GM23338 (cell line): ENCODE results near the gene HDAC5. TPM values are rescaled to one million over a fixed set of nuclear protein-coding genes. Genes with fewer than 3 reads are reported as not detected.

Experiments used
- ATAC-seq: fragments of 200-7000 bp; cut with Tn5 transposase; 3 replicates; pipeline ENCODE4 v1.9.1; 2020
- DNase-seq: peaks from one replicate; pipeline ENCODE4 v3.0.0-alpha.2; 2015; ENCODE audit warnings: low spot score
- H2AFZ ChIP-seq: fragments of 200-600 bp; sonication (generic); 2 replicates; pipeline ENCODE4 v1.8.0; 2016; ENCODE audit warnings: antibody characterized with exemption, mild to moderate bottlenecking, moderate library complexity
- H3F3A ChIP-seq: fragments of 200-600 bp; sonication (generic); replicated peaks from 2 replicates; pipeline ENCODE4 v1.8.0; 2017; ENCODE audit warnings: antibody characterized with exemption, mixed run types, low read depth
- H3K27ac ChIP-seq: fragments of 200-600 bp; sonication (generic); 2 replicates; pipeline ENCODE4 v1.6.1; 2016; ENCODE audit warnings: low read depth
- H3K27me3 ChIP-seq: fragments of 200-600 bp; sonication (generic); 2 replicates; pipeline ENCODE4 v1.8.0; 2016; ENCODE audit warnings: mild to moderate bottlenecking, mixed run types, moderate library complexity; ENCODE audit not compliant: insufficient read depth
- H3K36me3 ChIP-seq: fragments of 200-600 bp; sonication (generic); 2 replicates; pipeline ENCODE4 v1.8.0; 2016; ENCODE audit warnings: mild to moderate bottlenecking; ENCODE audit not compliant: insufficient read depth
- H3K4me1 ChIP-seq: fragments of 200-600 bp; sonication (generic); 2 replicates; pipeline ENCODE4 v1.8.0; 2016; ENCODE audit warnings: mild to moderate bottlenecking, moderate library complexity; ENCODE audit not compliant: insufficient read depth
- H3K4me2 ChIP-seq: fragments of 200-600 bp; sonication (generic); 2 replicates; pipeline ENCODE4 v1.7.1; 2017; ENCODE audit warnings: mixed run types
- H3K4me3 ChIP-seq: fragments of 200-600 bp; sonication (generic); 2 replicates; pipeline ENCODE4 v1.6.1; 2016; ENCODE audit warnings: mixed run types
- H3K79me2 ChIP-seq: fragments of 200-600 bp; sonication (generic); replicated peaks from 2 replicates; pipeline ENCODE4 v1.8.0; 2017; ENCODE audit warnings: mild to moderate bottlenecking; ENCODE audit not compliant: insufficient read depth
- H3K9me2 ChIP-seq: fragments of 200-600 bp; sonication (generic); 2 replicates; pipeline ENCODE4 v1.8.0; 2017; ENCODE audit not compliant: insufficient read depth
- H4K20me1 ChIP-seq: fragments of 200-600 bp; sonication (generic); replicated peaks from 2 replicates; pipeline ENCODE4 v1.8.0; 2017; ENCODE audit warnings: mild to moderate bottlenecking; ENCODE audit not compliant: insufficient read depth
- H3K27ac Mint-ChIP-seq: 2 replicates; pipeline ENCODE4 v1.8.0; 2020; ENCODE audit warnings: inconsistent platforms, mild to moderate bottlenecking, moderate library complexity, mixed read lengths
- H3K27me3 Mint-ChIP-seq: 3 replicates; pipeline ENCODE4 v1.8.0; 2022; ENCODE audit warnings: low read depth, mild to moderate bottlenecking, moderate library complexity, mixed read lengths, inconsistent platforms; ENCODE audit not compliant: insufficient read depth, poor library complexity
- H3K36me3 Mint-ChIP-seq: 3 replicates; pipeline ENCODE4 v1.8.0; 2021; ENCODE audit warnings: low read depth, mild to moderate bottlenecking, inconsistent platforms, moderate library complexity, mixed read lengths
- H3K4me1 Mint-ChIP-seq: 3 replicates; pipeline ENCODE4 v1.8.0; 2020; ENCODE audit warnings: mild to moderate bottlenecking, inconsistent platforms, mixed read lengths
- H3K4me3 Mint-ChIP-seq: 3 replicates; pipeline ENCODE4 v1.8.0; 2021; ENCODE audit warnings: moderate library complexity, mild to moderate bottlenecking, inconsistent platforms, mixed read lengths
- H3K9me3 Mint-ChIP-seq: 3 replicates; pipeline ENCODE4 v1.8.0; 2020; ENCODE audit warnings: moderate library complexity, mild to moderate bottlenecking, inconsistent platforms, mixed read lengths
- CREB1 ChIP-seq: fragments of 250-450 bp; sonication (Bioruptor Pico); IDR thresholded peaks from 2 replicates; pipeline ENCODE4 v1.5.0; 2020; ENCODE audit warnings: low read depth, mild to moderate bottlenecking, moderate library complexity
- CTCF ChIP-seq, 2 experiments: fragments of 200-600 bp in 1 of 2; sonication (generic) in 1 of 2; conservative IDR thresholded peaks; 2 replicates each; pipeline versions ENCODE4 v1.5.1 to v1.6.1; 2016 to 2017; ENCODE audit warnings: antibody characterized with exemption in 2 of 2, low read depth in 2 of 2, mild to moderate bottlenecking in 2 of 2, moderate library complexity in 1 of 2
- EZH2 ChIP-seq: fragments of 200-600 bp; sonication (generic); IDR thresholded peaks from one replicate; pipeline ENCODE4 v1.8.0; 2017; ENCODE audit warnings: antibody characterized with exemption, mild to moderate bottlenecking, low read depth; ENCODE audit not compliant: unreplicated experiment
- JUNB ChIP-seq: IDR thresholded peaks from one replicate; pipeline ENCODE4 v1.6.1; 2016; ENCODE audit warnings: antibody characterized with exemption; ENCODE audit not compliant: unreplicated experiment
- NANOG ChIP-seq: IDR thresholded peaks from 2 replicates; pipeline ENCODE4 v1.6.1; 2016; ENCODE audit warnings: antibody characterized with exemption, borderline replicate concordance
- POLR2AphosphoS5 ChIP-seq: IDR thresholded peaks from 2 replicates; pipeline ENCODE4 v1.6.1; 2016; ENCODE audit warnings: antibody characterized with exemption, low read depth
- STAT1 ChIP-seq: IDR thresholded peaks from one replicate; pipeline ENCODE4 v1.6.1; 2016; ENCODE audit warnings: antibody characterized with exemption; ENCODE audit not compliant: unreplicated experiment
- ZNF114 ChIP-seq: fragments of 250-450 bp; sonication (Bioruptor Pico); IDR thresholded peaks from 2 replicates; pipeline ENCODE4 v1.5.0; 2020; ENCODE audit warnings: mild to moderate bottlenecking, moderate library complexity
- ZNF331 ChIP-seq: fragments of 250-450 bp; sonication (Bioruptor Pico); IDR thresholded peaks from 2 replicates; pipeline ENCODE4 v1.5.0; 2020; ENCODE audit warnings: low read depth, mild to moderate bottlenecking, moderate library complexity
- polyA plus RNA-seq: library from polyadenylated mRNA; unstranded; fragments of >200 nt; fragmentation: Nextera tagmentation; extraction: Ambion mirVana; gene quantifications from 2 replicates; pipeline ENCODE4 v1.2.1, GENCODE V29; 2016
- total RNA-seq: library from RNA; depleted of rRNA; stranded (reverse); fragments of >200 nt; shearing (Covaris generic); gene quantifications from 2 replicates; pipeline ENCODE4 v1.2.3, GENCODE V29; 2014
- TF ChIP-seq, protein P1 (sequence below): IDR thresholded peaks from one replicate; pipeline ENCODE4 v1.6.1; 2018; ENCODE audit warnings: antibody characterized with exemption; ENCODE audit not compliant: unreplicated experiment
- TF ChIP-seq, protein P2 (sequence below): IDR thresholded peaks from 2 replicates; pipeline ENCODE4 v1.6.1; 2016; ENCODE audit warnings: antibody characterized with exemption

HDAC5 gene
- total and polyA plus RNA-seq, 2 experiments from 2014 or later: 16.9 to 71.1 TPM

GRCh38 chr17:44076716-44077594 lies 46.5 kb downstream of the HDAC5 start:
- Histone ChIP-seq H3K36me3 (peaks cover 9% of the 10 kb centered on the region; the same call in 1 of the 2 replicates), H2AFZ (no peak overlapping the region), H3K27ac (0 out of 2 replicates have a peak overlapping the region, but pooled peaks have one; percentile 69), H3F3A (no peaks in the 10 kb centered on the region), H4K20me1 (no peaks in the 10 kb centered on the region; the same call in 1 of the 2 replicates), H3K4me3 (no peak overlapping the region), H3K27me3 (no peaks in the 10 kb centered on the region), H3K4me2 (no peak overlapping the region), H3K4me1 (peaks cover 3% of the 10 kb centered on the region; the same call in 1 of the 2 replicates), H3K9me2 (no peaks in the 10 kb centered on the region), H3K79me2 (peaks cover 12% of the 10 kb centered on the region)
- Mint-ChIP-seq H3K27me3 (peaks cover 11% of the 10 kb centered on the region), H3K36me3 (peaks cover 71% of the 10 kb centered on the region), H3K4me3 (no peak overlapping the region), H3K4me1 (peaks cover 18% of the 10 kb centered on the region), H3K9me3 (no peaks in the 10 kb centered on the region; the same call in 1 of the 3 replicates), H3K27ac (no peak overlapping the region)
- DNase-seq (no peak), ATAC-seq (no peak)
- TF ChIP-seq NANOG (no peak), STAT1 (no peak), POLR2AphosphoS5 (no peak), EZH2 (no peak), ZNF114 (no peak), CTCF (conservative IDR thresholded peaks at IDR 0.05; ENCODE audit: low read depth in 2 of 2) (no peak)

DNA sequence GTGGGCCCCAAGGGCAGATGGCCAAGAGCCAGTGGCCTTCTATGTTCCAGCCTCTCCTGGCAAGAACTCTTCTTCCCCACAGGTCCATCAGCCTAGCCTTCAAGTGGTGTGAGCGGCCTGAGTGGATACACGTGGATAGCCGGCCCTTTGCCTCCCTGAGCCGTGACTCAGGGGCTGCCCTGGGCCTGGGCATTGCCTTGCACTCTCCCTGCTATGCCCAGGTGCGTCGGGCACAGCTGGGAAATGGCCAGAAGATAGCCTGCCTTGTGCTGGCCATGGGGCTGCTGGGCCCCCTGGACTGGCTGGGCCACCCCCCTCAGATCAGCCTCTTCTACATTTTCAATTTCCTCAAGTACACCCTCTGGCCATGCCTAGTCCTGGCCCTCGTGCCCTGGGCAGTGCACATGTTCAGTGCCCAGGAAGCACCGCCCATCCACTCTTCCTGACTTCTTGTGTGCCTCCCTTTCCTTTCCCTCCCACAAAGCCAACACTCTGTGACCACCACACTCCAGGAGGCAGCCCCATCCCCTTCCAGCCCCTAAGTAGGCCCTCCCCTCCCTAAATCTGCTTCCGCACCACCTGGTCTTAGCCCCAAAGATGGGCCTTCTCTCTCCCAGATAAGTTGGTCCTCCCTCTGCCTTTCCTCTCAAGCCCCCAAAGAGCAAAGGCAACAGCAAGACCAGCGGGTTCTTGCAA lies 47.7 kb downstream of the HDAC5 start:
- Histone ChIP-seq H3F3A (no peaks in the 10 kb centered on the region; the same call in 1 of the 2 replicates), H3K79me2 (peaks cover 24% of the 10 kb centered on the region), H3K27ac (no peak overlapping the region), H3K4me1 (peaks cover 12% of the 10 kb centered on the region; the same call in 1 of the 2 replicates), H2AFZ (no peak overlapping the region), H4K20me1 (no peaks in the 10 kb centered on the region; the same call in 1 of the 2 replicates), H3K27me3 (no peaks in the 10 kb centered on the region), H3K9me2 (no peaks in the 10 kb centered on the region), H3K4me2 (no peak overlapping the region), H3K4me3 (no peak overlapping the region), H3K36me3 (peaks cover 9% of the 10 kb centered on the region; the same call in 1 of the 2 replicates)
- Mint-ChIP-seq H3K36me3 (peaks cover 70% of the 10 kb centered on the region), H3K27ac (no peak overlapping the region), H3K4me1 (peaks cover 22% of the 10 kb centered on the region), H3K9me3 (no peaks in the 10 kb centered on the region; the same call in 1 of the 3 replicates), H3K4me3 (no peak overlapping the region; the same call in 2 of the 3 replicates), H3K27me3 (peaks cover 11% of the 10 kb centered on the region)
- TF ChIP-seq, protein P1, sequence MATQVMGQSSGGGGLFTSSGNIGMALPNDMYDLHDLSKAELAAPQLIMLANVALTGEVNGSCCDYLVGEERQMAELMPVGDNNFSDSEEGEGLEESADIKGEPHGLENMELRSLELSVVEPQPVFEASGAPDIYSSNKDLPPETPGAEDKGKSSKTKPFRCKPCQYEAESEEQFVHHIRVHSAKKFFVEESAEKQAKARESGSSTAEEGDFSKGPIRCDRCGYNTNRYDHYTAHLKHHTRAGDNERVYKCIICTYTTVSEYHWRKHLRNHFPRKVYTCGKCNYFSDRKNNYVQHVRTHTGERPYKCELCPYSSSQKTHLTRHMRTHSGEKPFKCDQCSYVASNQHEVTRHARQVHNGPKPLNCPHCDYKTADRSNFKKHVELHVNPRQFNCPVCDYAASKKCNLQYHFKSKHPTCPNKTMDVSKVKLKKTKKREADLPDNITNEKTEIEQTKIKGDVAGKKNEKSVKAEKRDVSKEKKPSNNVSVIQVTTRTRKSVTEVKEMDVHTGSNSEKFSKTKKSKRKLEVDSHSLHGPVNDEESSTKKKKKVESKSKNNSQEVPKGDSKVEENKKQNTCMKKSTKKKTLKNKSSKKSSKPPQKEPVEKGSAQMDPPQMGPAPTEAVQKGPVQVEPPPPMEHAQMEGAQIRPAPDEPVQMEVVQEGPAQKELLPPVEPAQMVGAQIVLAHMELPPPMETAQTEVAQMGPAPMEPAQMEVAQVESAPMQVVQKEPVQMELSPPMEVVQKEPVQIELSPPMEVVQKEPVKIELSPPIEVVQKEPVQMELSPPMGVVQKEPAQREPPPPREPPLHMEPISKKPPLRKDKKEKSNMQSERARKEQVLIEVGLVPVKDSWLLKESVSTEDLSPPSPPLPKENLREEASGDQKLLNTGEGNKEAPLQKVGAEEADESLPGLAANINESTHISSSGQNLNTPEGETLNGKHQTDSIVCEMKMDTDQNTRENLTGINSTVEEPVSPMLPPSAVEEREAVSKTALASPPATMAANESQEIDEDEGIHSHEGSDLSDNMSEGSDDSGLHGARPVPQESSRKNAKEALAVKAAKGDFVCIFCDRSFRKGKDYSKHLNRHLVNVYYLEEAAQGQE: no peak
- TF ChIP-seq, protein P2, sequence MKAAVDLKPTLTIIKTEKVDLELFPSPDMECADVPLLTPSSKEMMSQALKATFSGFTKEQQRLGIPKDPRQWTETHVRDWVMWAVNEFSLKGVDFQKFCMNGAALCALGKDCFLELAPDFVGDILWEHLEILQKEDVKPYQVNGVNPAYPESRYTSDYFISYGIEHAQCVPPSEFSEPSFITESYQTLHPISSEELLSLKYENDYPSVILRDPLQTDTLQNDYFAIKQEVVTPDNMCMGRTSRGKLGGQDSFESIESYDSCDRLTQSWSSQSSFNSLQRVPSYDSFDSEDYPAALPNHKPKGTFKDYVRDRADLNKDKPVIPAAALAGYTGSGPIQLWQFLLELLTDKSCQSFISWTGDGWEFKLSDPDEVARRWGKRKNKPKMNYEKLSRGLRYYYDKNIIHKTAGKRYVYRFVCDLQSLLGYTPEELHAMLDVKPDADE: no peak
- TF ChIP-seq ZNF331 (no peak), CTCF (conservative IDR thresholded peaks at IDR 0.05; ENCODE audit: low read depth in 2 of 2) (no peak), STAT1 (no peak), POLR2AphosphoS5 (no peak), JUNB (no peak), CREB1 (no peak), EZH2 (no peak)
- DNase-seq (no peak), ATAC-seq (no peak)
